Measurements from ENCODE around the gene MSI2.

MSI2 gene

GRCh38 chr17:57337390-57337789 is 81.1 kb downstream of the MSI2 start:
- no peak for DNase-seq (ENCODE audit: low read depth)
- H3K4me3 ChIP-seq (ENCODE audit: low read depth, low read length): no peak overlapping the region
- no peak for TF ChIP-seq CTCF (IDR thresholded peaks at IDR 0.05; ENCODE audit: control insufficient read depth, extremely low read depth, insufficient read depth)

- no peak for DNase-seq (ENCODE audit: low read depth)
- no peak for TF ChIP-seq CTCF (IDR thresholded peaks at IDR 0.05; ENCODE audit: control insufficient read depth, extremely low read depth, insufficient read depth)
- no peak overlapping the region for H3K4me3 ChIP-seq (ENCODE audit: low read depth, low read length)
Observed at GRCh38 chr17:57338257-57338914, 82.1 kb downstream of the MSI2 start.

GRCh38 chr17:57340160-57340981 is 84.0 kb downstream of the MSI2 start:
- no peak overlapping the region for H3K4me3 ChIP-seq (ENCODE audit: low read depth, low read length)
- peak; percentile 64 for DNase-seq (ENCODE audit: low read depth)
- no peak for TF ChIP-seq CTCF (IDR thresholded peaks at IDR 0.05; ENCODE audit: control insufficient read depth, extremely low read depth, insufficient read depth)

GRCh38 chr17:57341611-57342540 is 85.6 kb downstream of the MSI2 start:
- DNase-seq (ENCODE audit: low read depth): no peak
- no peak overlapping the region for H3K4me3 ChIP-seq (ENCODE audit: low read depth, low read length)
- no peak for TF ChIP-seq CTCF (IDR thresholded peaks at IDR 0.05; ENCODE audit: control insufficient read depth, extremely low read depth, insufficient read depth)

GRCh38 chr17:57342963-57343589 is 86.8 kb downstream of the MSI2 start:
- no peak for TF ChIP-seq CTCF (IDR thresholded peaks at IDR 0.05; ENCODE audit: control insufficient read depth, extremely low read depth, insufficient read depth)
- H3K4me3 ChIP-seq (ENCODE audit: low read depth, low read length): no peak overlapping the region
- no peak for DNase-seq (ENCODE audit: low read depth)

GRCh38 chr17:57343717-57344116 is 87.4 kb downstream of the MSI2 start:
- no peak for TF ChIP-seq CTCF (IDR thresholded peaks at IDR 0.05; ENCODE audit: control insufficient read depth, extremely low read depth, insufficient read depth)
- no peak overlapping the region for H3K4me3 ChIP-seq (ENCODE audit: low read depth, low read length)
- DNase-seq (ENCODE audit: low read depth): no peak

All from LNCaP clone FGC (cell line).